GM10847 (cell line): Measurements from ENCODE around the gene NCOA3.

Experiments used
- POLR2A ChIP-seq: IDR thresholded peaks from 2 replicates; pipeline ENCODE4 v1.6.1; 2011; ENCODE audit not compliant: insufficient read length; ENCODE audit errors: extremely low read depth

The NCOA3 gene

DNA sequence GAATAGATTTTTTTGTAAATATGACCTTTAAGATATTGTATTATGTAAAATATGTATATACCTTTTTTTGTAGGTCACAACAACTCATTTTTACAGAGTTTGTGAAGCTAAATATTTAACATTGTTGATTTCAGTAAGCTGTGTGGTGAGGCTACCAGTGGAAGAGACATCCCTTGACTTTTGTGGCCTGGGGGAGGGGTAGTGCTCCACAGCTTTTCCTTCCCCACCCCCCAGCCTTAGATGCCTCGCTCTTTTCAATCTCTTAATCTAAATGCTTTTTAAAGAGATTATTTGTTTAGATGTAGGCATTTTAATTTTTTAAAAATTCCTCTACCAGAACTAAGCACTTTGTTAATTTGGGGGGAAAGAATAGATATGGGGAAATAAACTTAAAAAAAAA is 152.7 kb downstream of the NCOA3 start:
- TF ChIP-seq POLR2A, result no peak

DNA sequence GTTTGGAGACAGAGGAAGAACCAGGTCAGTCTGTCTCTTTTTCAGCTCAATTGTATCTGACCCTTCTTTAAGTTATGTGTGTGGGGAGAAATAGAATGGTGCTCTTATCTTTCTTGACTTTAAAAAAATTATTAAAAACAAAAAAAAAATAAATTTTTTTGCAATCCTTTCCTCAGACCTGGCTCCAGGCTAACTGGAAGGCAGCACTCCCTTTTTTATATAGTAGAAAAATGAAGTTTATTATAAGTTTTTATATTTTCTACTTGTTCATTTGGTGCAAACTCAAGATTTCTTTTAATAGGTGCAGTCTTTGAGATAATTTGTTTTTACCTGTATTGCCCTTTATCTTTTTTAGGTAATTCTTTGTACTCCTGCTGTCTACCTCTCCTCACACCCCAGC is 153.9 kb downstream of the NCOA3 start:
- no peak for TF ChIP-seq POLR2A

DNA sequence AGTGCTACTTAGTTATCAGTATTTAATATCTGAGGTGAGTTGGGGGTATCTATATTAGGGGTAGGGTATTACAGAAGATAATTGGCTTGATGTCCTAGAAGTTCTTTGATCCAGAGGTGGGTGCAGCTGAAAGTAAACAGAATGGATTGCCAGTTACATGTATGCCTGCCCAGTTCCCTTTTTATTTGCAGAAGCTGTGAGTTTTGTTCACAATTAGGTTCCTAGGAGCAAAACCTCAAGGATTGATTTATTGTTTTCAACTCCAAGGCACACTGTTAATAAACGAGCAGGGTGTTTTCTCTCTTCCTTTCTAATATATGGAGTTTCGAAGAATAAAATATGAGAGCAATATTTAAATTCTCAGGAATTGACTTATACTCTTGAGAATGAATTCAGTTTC is 154.6 kb downstream of the NCOA3 start:
- TF ChIP-seq POLR2A, result no peak

DNA sequence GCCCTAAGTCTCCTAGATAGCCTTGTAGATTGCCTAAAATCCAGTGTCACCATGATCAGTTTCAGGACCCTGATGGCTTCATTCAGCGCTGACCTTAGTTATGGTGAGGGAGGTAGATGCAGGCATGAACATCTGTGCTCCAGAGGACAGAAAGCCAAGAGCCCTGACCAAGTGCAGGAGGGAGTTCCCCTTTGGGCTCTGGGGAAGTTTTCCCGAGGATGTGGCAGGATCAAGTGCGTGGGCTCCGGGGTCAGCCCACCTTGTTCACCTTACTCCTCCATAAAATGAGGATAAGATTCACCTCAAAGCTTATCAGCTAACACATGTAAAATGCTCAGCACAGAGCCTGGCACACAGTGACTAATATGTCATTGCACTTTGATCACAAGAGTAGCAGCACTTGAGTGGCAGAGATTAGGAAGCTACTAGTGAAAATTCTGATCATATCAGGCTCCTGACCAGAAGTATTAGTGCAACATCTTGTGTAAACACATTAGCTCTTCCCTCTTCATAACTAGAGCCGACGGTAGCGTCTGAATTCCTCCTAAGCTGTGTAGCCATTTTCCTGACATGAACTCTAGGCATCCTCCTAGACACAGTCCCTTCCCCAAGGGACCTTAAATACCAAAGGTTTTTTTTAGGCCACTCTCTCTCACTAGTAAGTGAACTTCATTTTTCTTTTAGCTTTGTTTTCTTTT is 158.4 kb downstream of the NCOA3 start:
- TF ChIP-seq POLR2A, result no peak

DNA sequence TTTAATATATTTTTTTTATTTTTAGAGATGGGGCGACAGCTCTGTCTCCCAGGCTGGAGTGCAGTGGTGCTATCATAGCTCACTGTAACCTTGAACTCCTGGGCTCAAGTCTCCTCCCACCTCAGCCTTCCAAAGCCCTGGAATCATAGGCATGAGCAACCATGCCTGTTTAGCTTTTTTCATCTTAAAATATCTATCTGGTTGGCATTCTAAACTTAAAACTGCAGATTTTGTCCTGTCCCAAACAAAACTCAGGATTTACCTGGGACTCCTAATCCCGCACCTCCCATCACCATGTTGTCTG is 158.9 kb downstream of the NCOA3 start:
- TF ChIP-seq POLR2A, result no peak

DNA sequence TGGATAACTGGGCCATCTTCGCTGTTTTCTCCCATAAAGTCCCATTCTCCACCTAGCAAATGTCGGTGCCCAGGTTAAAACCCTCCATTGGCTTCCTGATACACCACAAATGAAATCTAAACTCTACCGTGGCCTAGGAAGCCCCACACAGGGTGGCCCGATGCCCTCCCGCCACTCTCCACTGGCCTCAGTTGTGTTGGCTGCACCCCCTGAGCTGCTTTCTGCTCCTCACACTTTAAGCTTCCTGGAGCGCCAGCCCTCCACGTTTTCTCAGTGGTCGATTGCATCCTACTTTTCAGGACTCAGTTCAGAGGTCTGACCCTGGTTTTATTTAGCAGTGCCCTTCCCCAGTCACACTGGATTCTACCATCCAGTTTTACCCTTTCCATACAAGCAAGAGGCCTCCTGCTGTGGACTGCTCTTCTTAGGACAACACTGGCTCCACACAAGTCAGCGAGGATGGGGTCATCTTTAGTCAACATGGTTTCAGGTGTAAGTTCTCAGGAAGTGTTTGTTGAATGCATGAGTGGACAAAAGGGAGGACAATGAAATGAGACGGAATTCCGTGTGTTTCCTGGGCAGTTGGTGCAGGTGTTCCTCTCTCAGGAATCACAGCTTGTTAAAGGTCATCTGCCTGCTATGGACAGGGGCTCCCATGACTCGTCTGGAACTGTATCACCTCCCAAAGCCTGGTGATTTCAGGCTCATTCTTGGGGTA is 159.5 kb downstream of the NCOA3 start:
- no peak for TF ChIP-seq POLR2A

DNA sequence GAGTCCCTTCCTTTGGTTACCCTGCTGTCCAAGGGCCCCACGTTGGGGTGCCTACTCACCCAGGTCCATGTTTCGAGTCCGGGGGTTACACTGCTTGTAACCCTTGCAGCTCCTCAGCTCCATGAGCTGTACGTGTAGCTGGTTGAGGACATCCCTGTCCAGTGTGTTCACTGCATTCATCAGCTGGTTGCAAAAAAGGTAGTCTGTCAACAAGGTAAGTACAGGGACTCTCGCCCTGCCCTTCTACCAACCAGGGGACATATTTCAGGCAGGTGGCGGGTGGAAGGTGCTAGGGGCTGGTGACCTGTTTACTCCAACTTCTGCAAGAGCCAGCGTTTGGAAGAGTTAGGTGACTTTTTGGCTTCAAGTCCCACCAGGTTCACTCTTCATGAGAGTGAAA is 160.0 kb downstream of the NCOA3 start:
- TF ChIP-seq POLR2A, result no peak

DNA sequence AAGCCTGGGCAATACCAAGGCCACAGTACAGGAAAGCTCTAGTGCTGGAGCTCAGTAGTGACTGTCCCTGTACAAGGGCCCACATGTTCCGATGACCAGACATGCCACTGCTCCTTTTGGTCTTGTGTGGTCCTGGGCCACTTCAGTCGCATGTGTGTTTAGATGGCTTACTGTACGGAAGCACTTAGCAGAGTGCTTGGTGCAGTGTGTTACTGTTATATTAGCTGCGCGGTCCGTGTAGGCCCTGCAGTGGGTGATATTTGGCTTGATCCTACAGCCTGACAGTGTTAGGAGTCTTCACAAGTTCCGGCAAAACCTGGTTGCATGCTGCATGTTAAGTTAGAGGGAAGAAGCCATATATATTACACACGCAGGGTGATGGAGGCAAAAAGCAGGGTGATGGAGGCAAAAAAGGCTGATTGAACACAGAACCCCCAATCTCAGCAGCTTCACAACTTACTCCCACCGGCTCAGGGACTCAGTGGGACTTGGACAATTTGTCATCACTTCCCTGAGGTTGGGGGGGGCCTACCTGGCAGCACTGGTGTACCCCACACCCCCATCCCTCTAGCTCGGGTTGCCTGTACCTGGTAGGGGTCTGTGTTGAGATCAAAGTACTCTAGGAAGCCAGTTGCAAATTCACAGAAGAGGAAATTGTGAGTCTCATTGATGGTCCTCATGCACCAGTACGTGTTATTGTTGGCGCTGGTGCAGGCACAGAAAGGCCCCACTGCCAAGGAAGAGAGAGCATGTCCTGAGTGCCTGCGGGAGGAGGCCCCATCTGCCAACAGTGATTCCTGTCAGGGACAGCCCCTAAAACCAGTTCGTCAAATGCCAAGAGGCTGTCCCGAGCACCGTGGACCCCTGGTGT is 161.0 kb downstream of the NCOA3 start:
- TF ChIP-seq POLR2A, result no peak

DNA sequence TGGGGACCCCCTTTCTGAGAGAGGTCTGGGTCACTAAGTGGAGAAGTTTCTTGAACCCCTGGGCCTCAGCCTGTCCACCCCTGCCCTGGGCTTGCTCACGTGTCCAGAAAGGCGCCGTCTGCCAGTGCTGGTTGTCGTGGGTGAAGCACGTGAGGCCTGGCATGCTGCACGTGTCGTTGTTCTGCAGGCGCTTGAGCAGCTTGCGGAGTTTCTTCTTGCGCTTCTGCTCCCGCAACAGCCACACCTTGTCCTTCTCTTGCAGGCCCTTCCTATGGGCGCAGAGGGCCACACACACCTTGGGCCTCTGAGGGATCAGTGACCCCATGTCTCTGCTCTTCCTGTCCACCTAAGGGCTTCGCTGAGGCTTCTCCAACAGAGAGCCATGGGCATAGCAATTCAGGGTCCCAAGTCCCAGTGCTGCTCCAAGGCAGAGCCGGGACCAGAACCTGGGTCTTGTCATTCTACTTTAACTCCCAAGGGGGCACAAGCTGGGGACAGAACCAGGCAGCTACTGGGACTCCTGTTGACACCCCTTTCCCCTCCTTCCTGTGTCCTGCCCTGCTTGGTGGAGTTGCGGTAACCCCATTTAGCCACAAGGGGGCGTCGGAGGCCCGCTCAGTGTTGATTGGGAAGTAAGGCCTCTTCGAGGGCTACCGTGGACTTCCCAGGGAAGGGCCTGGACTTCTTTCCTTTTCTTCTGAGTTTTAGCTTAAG is 161.8 kb downstream of the NCOA3 start:
- TF ChIP-seq POLR2A, result no peak

DNA sequence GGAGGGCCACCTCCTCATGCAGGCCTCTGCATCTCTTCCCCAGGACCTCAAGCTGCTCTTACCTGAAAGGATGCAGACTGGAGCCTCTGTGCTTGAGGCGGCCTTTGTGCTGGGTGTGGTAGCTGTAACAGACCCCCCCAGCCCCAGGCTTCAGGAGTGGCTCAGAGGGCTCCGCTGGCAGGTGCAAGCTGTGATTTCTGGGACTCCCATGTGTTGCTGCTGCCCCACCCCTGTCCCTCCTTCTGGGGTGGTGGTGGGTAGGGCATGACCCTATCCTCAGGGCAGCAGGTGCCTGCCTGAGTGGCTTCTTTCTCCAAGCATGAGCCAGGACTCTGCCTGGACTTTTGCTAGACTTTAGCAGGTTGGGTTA is 162.4 kb downstream of the NCOA3 start:
- no peak for TF ChIP-seq POLR2A

DNA sequence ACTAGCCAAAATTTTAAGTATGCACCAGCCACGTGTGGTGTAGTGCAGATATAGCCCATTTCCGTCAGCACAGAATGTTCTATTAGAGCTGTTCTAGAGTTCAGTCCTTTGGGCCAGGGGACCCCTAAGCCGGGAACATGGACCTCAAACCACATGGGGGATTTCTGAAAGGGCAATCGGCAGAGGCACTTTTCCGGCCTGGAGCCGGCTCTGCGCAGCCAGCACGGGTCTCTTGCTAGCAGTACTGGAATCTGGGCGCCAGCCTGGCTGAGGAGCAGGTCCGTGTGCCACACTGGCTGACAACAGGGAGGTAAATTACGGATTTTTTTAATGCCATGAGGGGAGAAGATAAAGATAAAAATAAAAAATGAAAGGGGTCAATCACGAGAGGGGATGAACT is 163.1 kb downstream of the NCOA3 start:
- no peak for TF ChIP-seq POLR2A

DNA sequence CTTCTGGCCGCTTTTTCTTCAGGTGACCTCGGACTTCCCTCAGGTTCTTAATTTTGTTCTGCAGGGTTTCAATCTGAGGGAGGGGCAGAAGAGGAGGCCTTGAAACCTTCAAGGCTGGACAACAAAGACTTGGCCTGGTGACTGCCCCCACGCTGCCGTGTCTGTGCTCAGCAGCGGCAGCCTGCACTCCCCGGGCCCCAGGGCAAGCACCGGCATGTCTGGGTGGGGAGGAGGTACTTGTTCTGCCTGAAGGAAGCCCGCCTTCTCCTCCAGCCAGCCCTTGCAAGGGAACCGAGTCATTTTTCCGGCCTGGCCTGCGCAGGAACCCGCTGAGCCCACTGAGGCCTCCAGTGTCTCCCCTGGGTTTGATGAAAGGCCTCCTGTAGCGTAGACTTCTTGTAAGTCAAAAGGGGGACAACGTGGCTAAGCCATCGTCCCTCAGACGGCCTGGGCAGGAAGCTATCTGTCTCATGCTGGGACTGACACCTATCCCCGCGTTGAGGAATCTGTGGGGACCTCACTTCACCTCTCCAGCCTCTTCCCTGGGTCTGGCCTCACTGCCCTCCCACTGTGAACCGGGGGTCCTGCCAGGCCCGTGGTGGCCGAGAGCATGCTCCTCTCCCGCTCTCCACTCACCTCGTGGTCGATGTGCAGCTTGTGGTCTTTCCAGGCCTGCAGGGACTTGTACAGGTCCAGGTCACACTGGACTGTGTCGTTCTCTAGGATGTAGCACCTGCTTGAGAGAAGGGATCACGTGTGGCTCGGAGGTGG is 163.7 kb downstream of the NCOA3 start:
- no peak for TF ChIP-seq POLR2A

DNA sequence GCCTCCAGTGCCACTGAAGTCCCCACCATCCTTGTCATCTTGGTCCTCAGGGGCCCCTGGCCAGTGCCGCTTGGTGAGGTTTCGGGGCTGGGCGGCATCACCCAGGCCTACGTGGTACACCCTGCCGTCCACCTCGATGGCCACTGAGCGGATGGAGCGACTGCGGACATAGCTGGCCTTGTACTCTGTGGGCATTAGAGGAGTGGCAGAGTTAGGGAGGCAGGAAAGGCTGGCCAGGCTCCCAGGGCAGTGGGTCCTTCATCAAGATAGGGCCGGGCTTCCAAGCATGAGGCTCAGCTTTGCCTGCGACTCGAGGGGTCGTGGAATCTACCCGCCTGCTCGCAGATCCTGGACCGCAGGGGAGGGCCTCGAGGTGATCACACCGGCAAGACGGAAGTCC is 164.6 kb downstream of the NCOA3 start:
- no peak for TF ChIP-seq POLR2A

DNA sequence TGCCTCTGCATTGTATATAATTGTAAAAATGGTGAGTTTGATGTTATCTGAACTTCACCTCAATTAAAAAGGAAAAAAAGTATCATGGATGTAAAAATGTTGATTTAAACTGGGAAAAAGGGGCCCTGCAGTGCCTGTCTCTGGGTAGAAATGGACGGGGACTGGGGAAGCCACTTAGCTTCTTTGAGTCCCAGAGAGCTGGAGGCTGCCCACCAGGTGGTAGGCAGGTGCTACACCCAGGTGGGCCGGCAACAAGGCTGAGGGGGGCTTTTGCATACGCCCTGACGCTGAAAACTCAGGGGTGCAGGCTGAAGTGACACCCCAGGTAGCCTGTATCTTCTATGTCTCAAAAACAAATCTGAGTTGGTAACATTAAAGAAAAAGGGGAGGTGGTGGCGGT is 165.4 kb downstream of the NCOA3 start:
- no peak for TF ChIP-seq POLR2A
